Measurements from ENCODE around the gene ZNFX1. TPM values are rescaled to one million over a fixed set of nuclear protein-coding genes. Genes with fewer than 3 reads are reported as not detected.

ZNFX1 gene
- total and polyA plus RNA-seq, 2 experiments from 2014 or later, result 10.0 to 13.9 TPM

DNA sequence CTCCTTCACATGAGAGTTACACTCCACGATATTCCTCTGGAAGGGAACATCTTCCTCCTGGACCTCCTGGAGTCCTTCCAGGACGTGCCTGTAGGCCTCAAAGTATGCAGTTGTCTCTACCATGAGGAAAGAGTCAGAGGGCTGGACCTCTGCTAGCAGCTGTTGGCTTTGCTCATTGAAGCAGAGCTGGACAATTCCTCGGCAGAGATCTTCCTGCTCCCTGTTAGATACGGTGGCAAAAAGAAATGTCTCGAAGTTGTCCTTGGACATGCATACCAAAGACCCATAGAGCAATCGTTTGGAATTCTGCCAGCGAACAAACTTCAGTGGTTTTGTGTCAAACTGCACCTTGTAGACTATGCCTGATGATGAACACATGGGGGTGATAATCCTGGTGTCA lies 7.7 kb downstream of the ZNFX1 start:
- H3K4me3 ChIP-seq, result no peak overlapping the region
- no peaks in the 10 kb centered on the region for H3K27me3 ChIP-seq
- no peaks in the 10 kb centered on the region for H3K9me3 ChIP-seq (ENCODE audit: low read depth)
- 93% methylated on average over 7 of the region's 7 CpGs for WGBS (ENCODE audit: low lambda C conversion rate, missing lambda C conversion rate)
- H3K4me2 ChIP-seq, result no peak overlapping the region
- no peak for TF ChIP-seq EZH2phosphoT487 (IDR thresholded peaks at IDR 0.05; ENCODE audit: low read depth, severe bottlenecking, unreplicated experiment)
- TF ChIP-seq, protein P1, sequence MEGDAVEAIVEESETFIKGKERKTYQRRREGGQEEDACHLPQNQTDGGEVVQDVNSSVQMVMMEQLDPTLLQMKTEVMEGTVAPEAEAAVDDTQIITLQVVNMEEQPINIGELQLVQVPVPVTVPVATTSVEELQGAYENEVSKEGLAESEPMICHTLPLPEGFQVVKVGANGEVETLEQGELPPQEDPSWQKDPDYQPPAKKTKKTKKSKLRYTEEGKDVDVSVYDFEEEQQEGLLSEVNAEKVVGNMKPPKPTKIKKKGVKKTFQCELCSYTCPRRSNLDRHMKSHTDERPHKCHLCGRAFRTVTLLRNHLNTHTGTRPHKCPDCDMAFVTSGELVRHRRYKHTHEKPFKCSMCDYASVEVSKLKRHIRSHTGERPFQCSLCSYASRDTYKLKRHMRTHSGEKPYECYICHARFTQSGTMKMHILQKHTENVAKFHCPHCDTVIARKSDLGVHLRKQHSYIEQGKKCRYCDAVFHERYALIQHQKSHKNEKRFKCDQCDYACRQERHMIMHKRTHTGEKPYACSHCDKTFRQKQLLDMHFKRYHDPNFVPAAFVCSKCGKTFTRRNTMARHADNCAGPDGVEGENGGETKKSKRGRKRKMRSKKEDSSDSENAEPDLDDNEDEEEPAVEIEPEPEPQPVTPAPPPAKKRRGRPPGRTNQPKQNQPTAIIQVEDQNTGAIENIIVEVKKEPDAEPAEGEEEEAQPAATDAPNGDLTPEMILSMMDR (IDR thresholded peaks at IDR 0.05; ENCODE audit: poor library complexity), result no peak
- no peaks in the 10 kb centered on the region for H3K36me3 ChIP-seq (replicated peaks; ENCODE audit: insufficient read depth, low read depth)
- peaks cover 90% of the 10 kb centered on the region for H3K79me2 ChIP-seq
- H3K9me2 ChIP-seq (replicated peaks; ENCODE audit: insufficient read depth), result no peaks in the 10 kb centered on the region
- H3K4me1 ChIP-seq (ENCODE audit: insufficient read depth), result no peaks in the 10 kb centered on the region
- H2AFZ ChIP-seq, result no peak overlapping the region
- no peak overlapping the region for H3K27ac ChIP-seq
- no peak for DNase-seq (ENCODE audit: low spot score)
- peaks cover 23% of the 10 kb centered on the region for H4K20me1 ChIP-seq (ENCODE audit: insufficient read depth, poor library complexity, severe bottlenecking)

DNA sequence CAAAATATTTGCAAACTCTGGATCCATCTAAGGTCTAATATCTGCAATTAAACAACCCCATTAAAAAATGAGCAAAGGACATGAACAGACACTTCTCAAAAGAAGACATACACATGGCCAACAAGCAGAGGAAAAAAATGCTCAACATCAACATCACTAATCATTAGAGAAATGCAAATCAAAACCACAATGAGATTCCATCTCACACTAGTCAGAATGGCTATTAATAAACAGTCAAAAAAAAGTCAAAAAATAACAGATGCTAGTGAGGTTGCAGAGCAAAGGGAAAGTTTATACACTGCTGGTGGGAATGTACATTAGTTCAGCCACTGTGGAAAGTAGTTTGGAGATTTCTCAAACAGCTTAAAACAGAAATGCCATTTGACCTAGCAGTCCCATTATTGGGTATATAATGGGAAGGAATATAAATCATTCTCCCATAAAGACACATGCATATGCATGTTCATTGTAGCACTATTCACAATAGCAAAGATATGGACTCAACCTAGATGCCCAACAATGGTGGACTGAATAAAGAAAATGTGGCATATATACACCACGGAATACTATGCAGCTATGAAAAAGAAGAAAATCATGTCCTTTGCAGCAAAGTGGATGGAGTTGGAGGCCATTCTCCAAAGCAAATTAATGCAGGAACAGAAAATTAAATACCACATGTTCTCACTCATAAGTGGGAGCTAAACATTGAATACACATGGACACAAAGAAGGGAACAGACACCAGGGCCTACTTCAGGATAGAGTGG lies 9.1 kb downstream of the ZNFX1 start:
- TF ChIP-seq, protein P1 (IDR thresholded peaks at IDR 0.05; ENCODE audit: poor library complexity), result no peak
- TF ChIP-seq EZH2phosphoT487 (IDR thresholded peaks at IDR 0.05; ENCODE audit: low read depth, severe bottlenecking, unreplicated experiment), result no peak
- no peak for TF ChIP-seq EZH2 (IDR thresholded peaks at IDR 0.05; ENCODE audit: borderline replicate concordance)
- Histone ChIP-seq H3K4me3 (no peak overlapping the region), H3K9me3 (ENCODE audit: low read depth) (no peaks in the 10 kb centered on the region), H4K20me1 (ENCODE audit: insufficient read depth, poor library complexity, severe bottlenecking) (peaks cover 29% of the 10 kb centered on the region), H3K9me2 (replicated peaks; ENCODE audit: insufficient read depth) (no peaks in the 10 kb centered on the region), H3K79me2 (peaks cover 85% of the 10 kb centered on the region), H3K27ac (no peak overlapping the region), H3K36me3 (replicated peaks; ENCODE audit: insufficient read depth, low read depth) (no peaks in the 10 kb centered on the region), H2AFZ (no peak overlapping the region), H3K27me3 (no peaks in the 10 kb centered on the region), H3K4me1 (ENCODE audit: insufficient read depth) (no peaks in the 10 kb centered on the region), H3K4me2 (peak overlapping the region; percentile 3)
- no peak for DNase-seq (ENCODE audit: low spot score)
- 100% methylated on average over 1 of the region's 1 CpG for WGBS (ENCODE audit: low lambda C conversion rate, missing lambda C conversion rate)

DNA sequence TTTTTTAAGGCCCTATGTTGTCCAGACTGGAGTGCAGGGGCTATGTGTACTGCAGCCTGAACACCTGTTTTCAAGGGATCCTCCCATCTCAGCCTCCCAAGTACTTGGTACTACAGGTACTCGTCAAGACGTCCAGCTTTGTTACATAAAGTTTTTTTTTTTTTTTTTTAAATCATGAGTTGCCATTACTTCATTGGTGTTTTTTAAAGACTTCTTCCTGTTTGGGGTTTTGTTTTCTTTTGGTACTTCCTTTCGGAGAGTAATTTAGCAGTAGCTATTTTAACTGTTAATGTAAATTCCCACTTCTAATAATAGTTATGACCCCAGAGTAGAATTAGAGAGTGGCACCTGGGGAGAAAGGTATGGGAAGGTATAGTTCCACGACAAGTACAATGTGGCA lies 10.5 kb downstream of the ZNFX1 start:
- H3K4me1 ChIP-seq (ENCODE audit: insufficient read depth), result no peaks in the 10 kb centered on the region
- H3K4me3 ChIP-seq, result no peak overlapping the region
- peaks cover 29% of the 10 kb centered on the region for H4K20me1 ChIP-seq (ENCODE audit: insufficient read depth, poor library complexity, severe bottlenecking)
- no peaks in the 10 kb centered on the region for H3K27me3 ChIP-seq
- no peak overlapping the region for H3K4me2 ChIP-seq
- no peaks in the 10 kb centered on the region for H3K36me3 ChIP-seq (replicated peaks; ENCODE audit: insufficient read depth, low read depth)
- no peaks in the 10 kb centered on the region for H3K9me2 ChIP-seq (replicated peaks; ENCODE audit: insufficient read depth)
- no peaks in the 10 kb centered on the region for H3K9me3 ChIP-seq (ENCODE audit: low read depth)
- H3K27ac ChIP-seq, result no peak overlapping the region
- WGBS (ENCODE audit: low lambda C conversion rate, missing lambda C conversion rate), result 92% methylated on average over 4 of the region's 4 CpGs
- H3K79me2 ChIP-seq, result peaks cover 73% of the 10 kb centered on the region
- TF ChIP-seq EZH2 (IDR thresholded peaks at IDR 0.05; ENCODE audit: borderline replicate concordance) (no peak), EZH2phosphoT487 (IDR thresholded peaks at IDR 0.05; ENCODE audit: low read depth, severe bottlenecking, unreplicated experiment) (no peak)
- TF ChIP-seq, protein P1 (IDR thresholded peaks at IDR 0.05; ENCODE audit: poor library complexity), result no peak
- no peak overlapping the region for H2AFZ ChIP-seq
- DNase-seq (ENCODE audit: low spot score), result peak; percentile 0
